GM10248 (cell line): Measurements from ENCODE around the gene CLDN34.

Experiments
- CTCF ChIA-PET: fragments of 300-600 bp; sonication (Branson Sonifier 250); formaldehyde crosslinking; extraction: SDS; loops from one replicate; lab custom pipeline; 2021; ENCODE audit warnings: antibody characterized with exemption; lab: Yijun Ruan, JAX
- POLR2A ChIA-PET: fragments of 350-650 bp; sonication (Branson Sonifier 250); formaldehyde crosslinking; extraction: SDS; loops from one replicate; lab custom pipeline; 2020; ENCODE audit warnings: antibody characterized with exemption; lab: Yijun Ruan, JAX
- DNase-seq: peaks from one replicate; pipeline ENCODE4 v3.0.0; 2012; ENCODE audit errors: extremely low spot score
- TF ChIP-seq, protein P1 (sequence below): IDR thresholded peaks from 2 replicates; pipeline ENCODE4 v1.5.1; 2012; ENCODE audit warnings: mild to moderate bottlenecking, low read depth; ENCODE audit errors: extremely low read depth, missing control alignments, control extremely low read depth

Gene CLDN34

DNA sequence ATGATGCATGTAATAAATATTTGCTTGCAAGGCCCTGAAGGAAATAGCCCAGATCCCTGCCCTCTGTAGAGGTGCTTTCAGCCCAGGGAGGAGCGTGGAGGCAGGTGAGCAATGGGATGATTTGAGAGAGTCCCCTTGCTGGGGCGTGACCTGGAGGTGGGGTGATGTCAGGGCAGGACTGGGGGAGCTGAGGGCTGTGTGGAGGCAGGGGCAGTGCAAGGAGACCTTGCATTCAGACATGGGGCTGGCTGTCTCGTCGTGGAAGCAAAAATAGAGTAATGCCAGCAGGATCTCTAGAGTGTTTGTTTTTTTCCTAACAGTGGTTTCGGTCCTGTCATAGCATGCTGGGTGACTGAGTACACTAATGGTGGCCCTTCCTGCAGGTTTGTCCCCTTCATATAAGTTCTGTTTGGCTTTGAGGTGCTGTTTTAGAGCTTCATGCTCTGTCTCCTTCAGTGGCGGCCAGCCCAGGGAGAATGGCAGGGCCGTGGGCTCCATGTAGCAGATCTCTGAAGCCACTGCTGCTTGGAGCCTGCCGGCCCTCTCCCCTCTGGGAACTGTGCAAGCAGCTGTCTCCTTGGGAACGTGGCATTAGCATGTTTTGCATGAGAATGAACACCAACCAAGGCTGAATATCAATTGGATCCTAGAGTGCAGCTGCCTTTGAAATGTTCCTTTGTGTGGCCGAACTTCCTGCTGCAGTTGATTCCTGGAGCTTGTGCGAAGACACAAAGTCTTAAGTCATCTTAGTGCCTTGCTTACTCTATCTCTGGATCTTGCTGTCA is 39.3 kb upstream of the CLDN34 start:
- no peak for DNase-seq
- CTCF ChIA-PET, result no interaction called here
- TF ChIP-seq, protein P1, sequence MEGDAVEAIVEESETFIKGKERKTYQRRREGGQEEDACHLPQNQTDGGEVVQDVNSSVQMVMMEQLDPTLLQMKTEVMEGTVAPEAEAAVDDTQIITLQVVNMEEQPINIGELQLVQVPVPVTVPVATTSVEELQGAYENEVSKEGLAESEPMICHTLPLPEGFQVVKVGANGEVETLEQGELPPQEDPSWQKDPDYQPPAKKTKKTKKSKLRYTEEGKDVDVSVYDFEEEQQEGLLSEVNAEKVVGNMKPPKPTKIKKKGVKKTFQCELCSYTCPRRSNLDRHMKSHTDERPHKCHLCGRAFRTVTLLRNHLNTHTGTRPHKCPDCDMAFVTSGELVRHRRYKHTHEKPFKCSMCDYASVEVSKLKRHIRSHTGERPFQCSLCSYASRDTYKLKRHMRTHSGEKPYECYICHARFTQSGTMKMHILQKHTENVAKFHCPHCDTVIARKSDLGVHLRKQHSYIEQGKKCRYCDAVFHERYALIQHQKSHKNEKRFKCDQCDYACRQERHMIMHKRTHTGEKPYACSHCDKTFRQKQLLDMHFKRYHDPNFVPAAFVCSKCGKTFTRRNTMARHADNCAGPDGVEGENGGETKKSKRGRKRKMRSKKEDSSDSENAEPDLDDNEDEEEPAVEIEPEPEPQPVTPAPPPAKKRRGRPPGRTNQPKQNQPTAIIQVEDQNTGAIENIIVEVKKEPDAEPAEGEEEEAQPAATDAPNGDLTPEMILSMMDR, result no peak
- POLR2A ChIA-PET, result no interaction called here

DNA sequence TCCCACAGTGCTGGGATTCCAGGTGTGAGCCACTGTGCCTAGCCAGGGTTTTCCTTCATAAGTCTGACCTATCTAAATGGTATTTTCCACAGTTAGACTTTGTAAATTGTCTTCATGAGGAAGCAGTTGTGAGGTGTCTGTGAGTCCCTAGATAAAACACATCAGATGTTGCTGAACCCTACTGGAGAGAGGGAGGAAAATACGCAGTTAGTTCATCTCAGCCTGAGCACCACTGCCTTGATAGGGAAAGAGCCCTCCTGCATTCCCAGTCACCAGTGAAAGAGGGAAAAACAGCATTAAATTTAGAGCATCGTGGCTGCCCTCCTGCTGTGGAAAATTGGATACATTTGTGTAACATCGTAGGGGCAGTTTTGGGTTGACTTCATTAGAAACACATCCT is 31.7 kb upstream of the CLDN34 start:
- ChIA-PET POLR2A (no interaction called here), CTCF (no interaction called here)
- TF ChIP-seq, protein P1, result no peak
- DNase-seq, result no peak

DNA sequence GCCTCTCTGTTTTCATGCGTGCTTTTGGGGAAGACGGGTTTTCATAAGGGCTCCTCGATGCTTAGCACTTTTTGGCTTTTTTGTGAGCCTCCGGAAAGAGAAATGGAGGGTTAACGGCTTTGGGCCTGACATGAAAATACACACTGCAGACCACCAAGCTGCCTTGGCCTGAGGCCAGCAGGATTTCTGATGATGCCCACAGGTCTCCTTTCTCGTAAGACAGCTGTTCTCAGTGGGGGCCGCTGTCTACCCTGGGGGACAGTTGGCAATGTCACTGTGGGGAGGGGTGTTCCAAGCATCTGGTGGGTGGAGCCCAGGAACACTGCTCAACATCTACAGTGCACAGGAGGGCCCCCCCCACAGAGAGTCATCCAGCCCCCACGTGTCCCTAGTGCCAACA is 29.4 kb upstream of the CLDN34 start:
- TF ChIP-seq, protein P1, result no peak
- CTCF ChIA-PET, result no interaction called here
- POLR2A ChIA-PET, result no interaction called here
- DNase-seq, result no peak

DNA sequence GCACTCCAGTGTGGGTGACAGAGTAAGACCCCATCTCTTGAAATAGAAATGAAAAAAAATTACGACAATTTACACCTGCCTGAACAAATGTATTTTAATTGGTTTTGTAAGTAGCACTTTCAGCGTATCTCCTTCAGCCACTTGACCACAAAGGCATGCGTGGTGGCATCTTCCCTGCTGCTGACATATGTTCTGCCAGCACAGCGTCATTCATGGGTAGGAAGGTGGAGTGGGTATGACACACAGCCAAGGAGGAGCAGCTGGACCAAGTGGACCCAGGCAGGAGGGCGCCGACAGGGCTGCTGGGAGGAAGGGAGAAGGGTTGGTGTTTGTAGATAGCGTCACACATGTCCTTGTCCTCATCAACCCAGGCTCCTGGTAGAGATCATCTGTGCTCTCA is 28.6 kb upstream of the CLDN34 start:
- ChIA-PET CTCF (no interaction called here), POLR2A (no interaction called here)

DNA sequence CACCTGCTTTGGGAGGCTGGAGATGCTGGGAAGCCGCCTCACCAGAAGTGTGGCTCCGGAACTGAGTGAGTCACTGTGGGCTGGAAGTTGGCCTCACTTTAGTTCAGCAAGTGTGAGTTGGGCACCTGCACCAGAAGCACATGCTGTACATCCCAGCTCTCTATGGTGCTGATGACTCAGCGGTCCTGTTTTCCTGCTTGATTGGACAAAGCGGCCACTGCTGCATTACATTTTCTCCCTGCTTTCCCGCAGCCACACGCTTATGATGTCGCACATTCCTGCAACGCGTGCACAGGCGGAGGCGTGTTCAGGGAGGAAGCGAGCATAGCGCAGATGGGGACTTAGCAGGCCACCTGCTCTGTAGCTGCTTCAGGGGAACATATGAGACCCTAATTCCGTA is 26.7 kb upstream of the CLDN34 start:
- CTCF ChIA-PET, result interaction anchor here (1.2 kb wide), 1 partner anchor 180 kb away, joined by 3 read pairs; no protein-coding TSS in a partner anchor
- DNase-seq, result no peak
- POLR2A ChIA-PET, result no interaction called here
- TF ChIP-seq, protein P1, result no peak

More for the DNA sequence above, 28.6 kb upstream of the CLDN34 start:
- no peak for DNase-seq
- TF ChIP-seq, protein P1, result no peak

DNA sequence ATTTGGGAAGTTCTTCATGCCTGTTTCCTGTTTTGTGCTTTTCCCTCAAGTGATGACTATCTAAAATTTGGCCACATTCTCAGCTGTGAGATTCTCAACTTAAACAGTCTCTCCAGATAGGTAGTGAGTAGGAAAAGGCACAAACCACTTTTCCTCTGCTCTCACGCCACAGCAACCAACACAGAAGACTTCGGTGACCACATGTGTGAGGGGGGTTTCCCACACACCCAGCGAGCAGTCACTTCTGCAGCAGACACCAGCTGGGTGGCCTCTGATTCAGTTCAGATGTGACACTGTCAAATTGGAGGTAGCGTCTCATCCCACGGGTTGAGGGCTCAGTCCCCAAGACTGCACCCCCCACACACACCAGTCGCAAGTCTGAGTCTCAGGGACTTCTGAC is 25.1 kb upstream of the CLDN34 start:
- TF ChIP-seq, protein P1, result no peak
- CTCF ChIA-PET, result interaction anchor here (0.9 to 2.1 kb wide), 2 partner anchors 44 to 178 kb away, joined by 3 to 9 read pairs; no protein-coding TSS in a partner anchor
- POLR2A ChIA-PET, result no interaction called here
- peak; percentile 58 for DNase-seq
